CD4-positive, CD25-positive, alpha-beta regulatory T cell (primary cell): Measurements from ENCODE around the gene ICE1. TPM values are rescaled to one million over a fixed set of nuclear protein-coding genes. Genes with fewer than 3 reads are reported as not detected.

Source experiments
- ATAC-seq, 2 donors: fragments of 150-1000 bp; cut with Tn5 transposase; one replicate each; pipeline ENCODE4 v1.10.0; 2021; ENCODE audit warnings: low read depth in 2 of 2, moderate number of reproducible peaks in 2 of 2, moderate library complexity in 1 of 2
- DNase-seq, 3 donors: peaks; one replicate each; pipeline versions ENCODE4 v3.0.0 to v3.0.0-alpha.2; 2012 to 2022; ENCODE audit warnings: mixed read lengths in 1 of 3
- H3K27ac ChIP-seq: one replicate; pipeline ENCODE4 v1.7.0; 2013; ENCODE audit warnings: mild to moderate bottlenecking, low read length; ENCODE audit not compliant: insufficient read depth, poor library complexity, severe bottlenecking
- H3K27me3 ChIP-seq: one replicate; pipeline ENCODE4 v1.7.0; 2013; ENCODE audit warnings: low read length; ENCODE audit not compliant: control insufficient read depth, insufficient read depth
- H3K36me3 ChIP-seq: one replicate; pipeline ENCODE4 v1.7.0; 2013; ENCODE audit warnings: mild to moderate bottlenecking, low read length, moderate library complexity; ENCODE audit not compliant: control insufficient read depth, insufficient read depth
- H3K4me1 ChIP-seq: 2 replicates; pipeline ENCODE4 v1.7.0; 2013; ENCODE audit warnings: mild to moderate bottlenecking, low read length; ENCODE audit not compliant: insufficient read depth, control insufficient read depth, poor library complexity, severe bottlenecking
- H3K4me3 ChIP-seq: one replicate; pipeline ENCODE4 v1.7.0; 2013; ENCODE audit warnings: low read depth, mild to moderate bottlenecking, low read length, moderate library complexity
- H3K9me3 ChIP-seq, 2 experiments: 1 replicate in 1 of 2; 2 replicates in 1 of 2; pipeline ENCODE4 v1.7.0; 2013; ENCODE audit warnings: low read length in 2 of 2, mild to moderate bottlenecking in 1 of 2, moderate library complexity in 1 of 2; ENCODE audit not compliant: control insufficient read depth in 2 of 2
- H3K27ac Mint-ChIP-seq, 3 donors: one replicate each; pipeline ENCODE4 v1.8.0; 2020 to 2022; ENCODE audit warnings: mild to moderate bottlenecking in 3 of 3, mixed read lengths in 3 of 3, moderate library complexity in 2 of 3
- H3K27me3 Mint-ChIP-seq: one replicate; pipeline ENCODE4 v1.8.0; 2022; ENCODE audit warnings: mild to moderate bottlenecking, mixed read lengths
- H3K36me3 Mint-ChIP-seq: one replicate; pipeline ENCODE4 v1.8.0; 2020; ENCODE audit warnings: mixed read lengths
- H3K4me1 Mint-ChIP-seq, 4 donors: one replicate each; pipeline ENCODE4 v1.8.0; 2020 to 2022; ENCODE audit warnings: mixed read lengths in 4 of 4, mild to moderate bottlenecking in 1 of 4
- H3K4me3 Mint-ChIP-seq, 4 donors: one replicate each; pipeline ENCODE4 v1.8.0; 2020 to 2022; ENCODE audit warnings: mild to moderate bottlenecking in 4 of 4, mixed read lengths in 4 of 4, moderate library complexity in 3 of 4
- H3K9me3 Mint-ChIP-seq, 7 donors: one replicate each; pipeline ENCODE4 v1.8.0; 2020 to 2022; ENCODE audit warnings: mixed read lengths in 7 of 7, mild to moderate bottlenecking in 3 of 7, moderate library complexity in 2 of 7
- polyA plus RNA-seq, 4 donors: library from polyadenylated mRNA; unstranded; fragments of 300-500 nt; fragmentation: Illumina TruSeq; gene quantifications; one replicate each; pipeline ENCODE4 v1.2.3, GENCODE V29; 2021
- total RNA-seq: library from RNA; stranded (reverse); gene quantifications from one replicate; pipeline ENCODE4 v1.2.3, GENCODE V29; 2022

The ICE1 gene
- total and polyA plus RNA-seq, 5 donors from 2014 or later = 9.9 to 43.2 (median 14.0) TPM

GRCh38 chr5:5460311-5460710 lies 37.8 kb downstream of the ICE1 start:
- H3K9me3 ChIP-seq = no peaks in the 10 kb centered on the region
- H3K9me3 Mint-ChIP-seq = peaks cover 0 to 5% (median 0%) of the 10 kb centered on the region in 7 donors
- DNase-seq = no peak
- H3K4me1 Mint-ChIP-seq = peaks cover 4 to 6% (median 5%) of the 10 kb centered on the region in 4 donors
- H3K36me3 Mint-ChIP-seq = peaks cover 79% of the 10 kb centered on the region
- H3K4me3 ChIP-seq = no peak overlapping the region
- peaks cover 86% of the 10 kb centered on the region for H3K36me3 ChIP-seq
- no peak overlapping the region for H3K27ac ChIP-seq
- no peaks in the 10 kb centered on the region for H3K27me3 Mint-ChIP-seq
- ATAC-seq = no peak
- no peaks in the 10 kb centered on the region for H3K4me1 ChIP-seq
- no peak overlapping the region for H3K27ac Mint-ChIP-seq
- no peaks in the 10 kb centered on the region for H3K27me3 ChIP-seq
- H3K4me3 Mint-ChIP-seq = no peak overlapping the region

- Mint-ChIP-seq H3K4me1 (peaks cover 4 to 6% (median 5%) of the 10 kb centered on the region in 4 donors), H3K27me3 (no peaks in the 10 kb centered on the region), H3K4me3 (no peak overlapping the region), H3K9me3 (peaks cover 0 to 5% (median 0%) of the 10 kb centered on the region in 7 donors), H3K27ac (no peak overlapping the region), H3K36me3 (peaks cover 75% of the 10 kb centered on the region)
- no peaks in the 10 kb centered on the region for H3K9me3 ChIP-seq
- H3K27ac ChIP-seq = no peak overlapping the region
- DNase-seq (no peak), ATAC-seq (no peak)
- no peak overlapping the region for H3K4me3 ChIP-seq
- no peaks in the 10 kb centered on the region for H3K4me1 ChIP-seq
- no peaks in the 10 kb centered on the region for H3K27me3 ChIP-seq
- H3K36me3 ChIP-seq = peaks cover 88% of the 10 kb centered on the region
Measured at GRCh38 chr5:5461012-5461411, 38.5 kb downstream of the ICE1 start.

- peaks cover 72% of the 10 kb centered on the region for H3K36me3 Mint-ChIP-seq
- H3K4me1 Mint-ChIP-seq = peaks cover 3 to 12% (median 7%) of the 10 kb centered on the region in 4 donors
- H3K4me3 ChIP-seq = no peak overlapping the region
- no peak overlapping the region for H3K27ac Mint-ChIP-seq
- H3K27me3 Mint-ChIP-seq = no peaks in the 10 kb centered on the region
- H3K4me3 Mint-ChIP-seq = no peak overlapping the region
- ATAC-seq = no peak
- H3K27ac ChIP-seq = no peak overlapping the region
- H3K36me3 ChIP-seq = peaks cover 87% of the 10 kb centered on the region
- H3K27me3 ChIP-seq = no peaks in the 10 kb centered on the region
- peaks cover 0 to 5% (median 0%) of the 10 kb centered on the region in 7 donors for H3K9me3 Mint-ChIP-seq
- no peaks in the 10 kb centered on the region for H3K4me1 ChIP-seq
- DNase-seq = no peak
- no peaks in the 10 kb centered on the region for H3K9me3 ChIP-seq
Measured at GRCh38 chr5:5464036-5464715, 41.7 kb downstream of the ICE1 start.

GRCh38 chr5:5466227-5466626 lies 43.8 kb downstream of the ICE1 start:
- no peak for ATAC-seq
- no peaks in the 10 kb centered on the region for H3K9me3 ChIP-seq
- H3K36me3 Mint-ChIP-seq = peaks cover 56% of the 10 kb centered on the region
- H3K27me3 ChIP-seq = no peaks in the 10 kb centered on the region
- no peak overlapping the region for H3K27ac Mint-ChIP-seq
- H3K4me3 Mint-ChIP-seq = no peak overlapping the region
- no peak for DNase-seq
- no peaks in the 10 kb centered on the region for H3K4me1 ChIP-seq
- no peak overlapping the region for H3K27ac ChIP-seq
- H3K4me1 Mint-ChIP-seq = peaks cover 0 to 15% (median 7%) of the 10 kb centered on the region in 4 donors
- H3K9me3 Mint-ChIP-seq = no peaks in the 10 kb centered on the region
- no peak overlapping the region for H3K4me3 ChIP-seq
- H3K27me3 Mint-ChIP-seq = no peaks in the 10 kb centered on the region
- H3K36me3 ChIP-seq = peaks cover 72% of the 10 kb centered on the region

- no peaks in the 10 kb centered on the region for H3K9me3 ChIP-seq
- no peak overlapping the region for H3K4me3 ChIP-seq
- H3K27me3 ChIP-seq = no peaks in the 10 kb centered on the region
- H3K27ac ChIP-seq = no peak overlapping the region
- peak overlapping the region in 2 of 3 donors; percentile 33 to 65 for H3K27ac Mint-ChIP-seq
- H3K4me1 ChIP-seq = no peaks in the 10 kb centered on the region
- H3K4me3 Mint-ChIP-seq = no peak overlapping the region
- H3K36me3 ChIP-seq = peaks cover 57% of the 10 kb centered on the region
- peaks cover 0 to 16% (median 6%) of the 10 kb centered on the region in 4 donors for H3K4me1 Mint-ChIP-seq
- H3K9me3 Mint-ChIP-seq = no peaks in the 10 kb centered on the region
- H3K27me3 Mint-ChIP-seq = no peaks in the 10 kb centered on the region
- peaks cover 41% of the 10 kb centered on the region for H3K36me3 Mint-ChIP-seq
- DNase-seq = no peak
- no peak for ATAC-seq
Measured at GRCh38 chr5:5467737-5468136, 45.3 kb downstream of the ICE1 start.

- ATAC-seq = no peak
- Histone ChIP-seq H3K36me3 (peaks cover 46% of the 10 kb centered on the region), H3K27me3 (no peaks in the 10 kb centered on the region), H3K27ac (no peak overlapping the region), H3K9me3 (no peaks in the 10 kb centered on the region), H3K4me1 (no peaks in the 10 kb centered on the region), H3K4me3 (no peak overlapping the region)
- peaks cover 0 to 2% (median 0%) of the 10 kb centered on the region in 7 donors for H3K9me3 Mint-ChIP-seq
- no peak for DNase-seq
- H3K27me3 Mint-ChIP-seq = no peaks in the 10 kb centered on the region
- peaks cover 0 to 10% (median 5%) of the 10 kb centered on the region in 4 donors for H3K4me1 Mint-ChIP-seq
- peaks cover 49% of the 10 kb centered on the region for H3K36me3 Mint-ChIP-seq
- no peak overlapping the region for H3K27ac Mint-ChIP-seq
- no peak overlapping the region for H3K4me3 Mint-ChIP-seq
Measured at GRCh38 chr5:5470933-5471332, 48.5 kb downstream of the ICE1 start.

- Mint-ChIP-seq H3K9me3 (peaks cover 0 to 2% (median 0%) of the 10 kb centered on the region in 7 donors), H3K36me3 (peaks cover 48% of the 10 kb centered on the region), H3K4me3 (no peak overlapping the region), H3K27me3 (no peaks in the 10 kb centered on the region), H3K27ac (no peak overlapping the region), H3K4me1 (peaks cover 0 to 5% (median 2%) of the 10 kb centered on the region in 4 donors)
- DNase-seq = no peak
- Histone ChIP-seq H3K4me3 (no peak overlapping the region), H3K27me3 (no peaks in the 10 kb centered on the region), H3K36me3 (peaks cover 38% of the 10 kb centered on the region), H3K9me3 (no peaks in the 10 kb centered on the region), H3K4me1 (no peaks in the 10 kb centered on the region), H3K27ac (no peak overlapping the region)
- no peak for ATAC-seq
Measured at GRCh38 chr5:5473226-5473625, 50.7 kb downstream of the ICE1 start.

- H3K27me3 Mint-ChIP-seq = no peaks in the 10 kb centered on the region
- Histone ChIP-seq H3K27ac (no peak overlapping the region), H3K9me3 (no peaks in the 10 kb centered on the region), H3K4me1 (no peaks in the 10 kb centered on the region), H3K36me3 (peaks cover 33% of the 10 kb centered on the region), H3K27me3 (no peaks in the 10 kb centered on the region), H3K4me3 (no peak overlapping the region)
- peak overlapping the region in 1 of 4 donors; percentile 32 for H3K4me3 Mint-ChIP-seq
- no peak for DNase-seq
- peaks cover 59% of the 10 kb centered on the region for H3K36me3 Mint-ChIP-seq
- ATAC-seq = no peak
- peaks cover 5 to 10% (median 6%) of the 10 kb centered on the region in 4 donors for H3K4me1 Mint-ChIP-seq
- peaks cover 0 to 2% (median 0%) of the 10 kb centered on the region in 7 donors for H3K9me3 Mint-ChIP-seq
- no peak overlapping the region for H3K27ac Mint-ChIP-seq
Measured at GRCh38 chr5:5474961-5475360, 52.5 kb downstream of the ICE1 start.
